NT2/D1 (cell line): Measurements from ENCODE around the gene SIPA1L2.

Source experiments
- SUZ12 ChIP-seq: IDR thresholded peaks from 2 replicates; pipeline ENCODE4 v1.6.1; 2011; ENCODE audit not compliant: insufficient read length, insufficient read depth; ENCODE audit errors: extremely low read depth
- ZNF274 ChIP-seq: IDR thresholded peaks from 2 replicates; pipeline ENCODE4 v1.6.1; 2011; ENCODE audit warnings: mild to moderate bottlenecking, low read depth, low read length

- no peak for TF ChIP-seq SUZ12
- TF ChIP-seq ZNF274: no peak
These were observed 16.1 kb downstream of the SIPA1L2 start for GRCh38 chr1:232613752-232614381.
